Measurements from ENCODE around the gene DDT. TPM values are rescaled to one million over a fixed set of nuclear protein-coding genes. Genes with fewer than 3 reads are reported as not detected.
"Not testable (repeated sequence)": the region's sequence is repeated elsewhere in the genome, so short reads cannot be mapped to it uniquely, and the experiment has no call there.

Gene DDT
- polyA plus RNA-seq, 4 donors, result 59.3 to 95.8 (median 66.4) TPM

- DNase-seq (ENCODE audit: low read depth in 4 of 4, low spot score in 3 of 4), result not testable (repeated sequence)
Measured at GRCh38 chr22:23954193-23954990, 19.8 kb downstream of the DDT start.

GRCh38 chr22:23953485-23953884, 20.8 kb downstream of the DDT start:
- not testable (repeated sequence) for DNase-seq (ENCODE audit: low read depth in 4 of 4, low spot score in 3 of 4)

- DNase-seq (ENCODE audit: low read depth in 4 of 4, low spot score in 3 of 4), result not testable (repeated sequence)
Measured at GRCh38 chr22:23952794-23953405, 21.3 kb downstream of the DDT start.

- not testable (repeated sequence) for DNase-seq (ENCODE audit: low read depth in 4 of 4, low spot score in 3 of 4)
Measured at GRCh38 chr22:23951383-23951782, 22.9 kb downstream of the DDT start.

- not testable (repeated sequence) for DNase-seq (ENCODE audit: low read depth in 4 of 4, low spot score in 3 of 4)
Measured at GRCh38 chr22:23949764-23950163, 24.5 kb downstream of the DDT start.

GRCh38 chr22:23947391-23947790, 26.9 kb downstream of the DDT start:
- not testable (repeated sequence) for DNase-seq (ENCODE audit: low read depth in 4 of 4, low spot score in 3 of 4)

- not testable (repeated sequence) for DNase-seq (ENCODE audit: low read depth in 4 of 4, low spot score in 3 of 4)
Measured at GRCh38 chr22:23940166-23940565, 34.1 kb downstream of the DDT start.

- no peak for DNase-seq (ENCODE audit: low read depth in 4 of 4, low spot score in 3 of 4)
Measured at GRCh38 chr22:23939017-23939357, 35.3 kb downstream of the DDT start.

GRCh38 chr22:23938328-23939016, 35.8 kb downstream of the DDT start:
- no peak for DNase-seq (ENCODE audit: low read depth in 4 of 4, low spot score in 3 of 4)

GRCh38 chr22:23926561-23926960, 47.7 kb downstream of the DDT start:
- DNase-seq (ENCODE audit: low read depth in 4 of 4, low spot score in 3 of 4), result no peak

- no peak for DNase-seq (ENCODE audit: low read depth in 4 of 4, low spot score in 3 of 4)
Measured at GRCh38 chr22:23925020-23925606, 49.1 kb downstream of the DDT start.

- DNase-seq (ENCODE audit: low read depth in 4 of 4, low spot score in 3 of 4), result no peak
Measured at GRCh38 chr22:23922921-23923320, 51.3 kb downstream of the DDT start.

- DNase-seq (ENCODE audit: low read depth in 4 of 4, low spot score in 3 of 4), result not testable (repeated sequence)
Measured at GRCh38 chr22:23921586-23922201, 52.5 kb downstream of the DDT start.

Other genes starting within 250 kb of the DDT start
- gene ZNF70, start 223.3 kb downstream of the DDT start, polyA plus RNA-seq (ENCODE audit: insufficient read length in 4 of 4), result 1 to 10 TPM; 5.0 to 5.8 (median 5.5) TPM
- 1 to 10 TPM in 1 of 4 donors, under 1 TPM in 3; 0.69 to 1.3 (median 0.78) TPM for gene VPREB3, start 220.0 kb downstream of the DDT start, polyA plus RNA-seq (ENCODE audit: insufficient read length in 4 of 4)
- 1 to 10 TPM; 2.3 to 3.5 (median 2.5) TPM for gene C22orf15, start 211.5 kb downstream of the DDT start, polyA plus RNA-seq (ENCODE audit: insufficient read length in 4 of 4)
- gene CHCHD10, start 206.5 kb downstream of the DDT start, polyA plus RNA-seq (ENCODE audit: insufficient read length in 4 of 4), result 10 to 100 TPM; 79.3 to 96.3 (median 83.1) TPM
- 10 to 100 TPM; 12.1 to 25.4 (median 19.8) TPM for gene MMP11, start 201.6 kb downstream of the DDT start, polyA plus RNA-seq (ENCODE audit: insufficient read length in 4 of 4)
- 100 to 1,000 TPM; 193 to 206 (median 194) TPM for gene SMARCB1, start 187.5 kb downstream of the DDT start, polyA plus RNA-seq (ENCODE audit: insufficient read length in 4 of 4)
- 1 to 10 TPM; 3.6 to 6.1 (median 4.7) TPM for gene DERL3, start 135.4 kb downstream of the DDT start, polyA plus RNA-seq (ENCODE audit: insufficient read length in 4 of 4)
- gene SLC2A11, start 116.6 kb downstream of the DDT start, polyA plus RNA-seq (ENCODE audit: insufficient read length in 4 of 4), result 10 to 100 TPM; 24.9 to 32.9 (median 27.7) TPM
- gene MIF, start 80.1 kb downstream of the DDT start, polyA plus RNA-seq (ENCODE audit: insufficient read length in 4 of 4), result 100 to 1,000 TPM; 174 to 366 (median 191) TPM
- 10 to 100 TPM in 2 of 4 donors, 1 to 10 TPM in 2; 4.5 to 22.4 (median 12.6) TPM for gene GSTT2B, start 13.2 kb downstream of the DDT start, polyA plus RNA-seq (ENCODE audit: insufficient read length in 4 of 4)
- 1 to 10 TPM; 6.3 to 7.9 (median 6.9) TPM for gene DDTL, start 7.6 kb downstream of the DDT start, polyA plus RNA-seq (ENCODE audit: insufficient read length in 4 of 4)
- gene GSTT2, start 5.7 kb upstream of the DDT start, polyA plus RNA-seq (ENCODE audit: insufficient read length in 4 of 4), result 1 to 10 TPM in 2 of 4 donors, under 1 TPM in 2; 0.61 to 2.6 (median 1.3) TPM
- gene GSTT4, start 31.0 kb upstream of the DDT start, polyA plus RNA-seq (ENCODE audit: insufficient read length in 4 of 4), result under 1 TPM in 1 of 4 donors, not detected in 3; 0.04 TPM
- 10 to 100 TPM; 42.2 to 53.3 (median 51.1) TPM for gene CABIN1, start 36.9 kb upstream of the DDT start, polyA plus RNA-seq (ENCODE audit: insufficient read length in 4 of 4)
- gene SUSD2, start 207.0 kb upstream of the DDT start, polyA plus RNA-seq (ENCODE audit: insufficient read length in 4 of 4), result 10 to 100 TPM; 10.7 to 20.5 (median 18.2) TPM

Measured in right renal pelvis (tissue), 4 donors.